AG04449 (cell line): ENCODE data around the gene CTU2.

Experiments used
- CTCF ChIA-PET: fragments of 350-600 bp; formaldehyde crosslinking; extraction: SDS; loops from one replicate; lab custom pipeline; 2021; ENCODE audit warnings: antibody characterized with exemption; lab: Yijun Ruan, JAX
- POLR2A ChIA-PET: fragments of 400-600, 350-600 bp; formaldehyde crosslinking; extraction: SDS; loops from one replicate; lab custom pipeline; 2020; ENCODE audit warnings: antibody characterized with exemption, inconsistent platforms; lab: Yijun Ruan, JAX
- DNase-seq: peaks from one replicate; pipeline ENCODE4 v3.0.0-alpha.2; 2010; ENCODE audit warnings: low read depth, low spot score
- H3K4me3 ChIP-seq: 2 replicates; pipeline ENCODE4 v1.5.1; 2011; ENCODE audit warnings: low read depth, mild to moderate bottlenecking, control low read depth, low read length
- TF ChIP-seq, protein P1 (sequence below): IDR thresholded peaks from one replicate; pipeline ENCODE4 v1.5.1; 2011; ENCODE audit warnings: mild to moderate bottlenecking, moderate library complexity, low read length, control low read depth, inconsistent platforms; ENCODE audit not compliant: insufficient read depth; ENCODE audit errors: missing control alignments

CTU2 gene

GRCh38 chr16:88738151-88739084, 32.1 kb downstream of the CTU2 start:
- POLR2A ChIA-PET, result interaction anchor here (1.0 kb wide), 1 partner anchor 47 kb away, joined by 7 read pairs; the partner anchor contains the start of gene PIEZO1
- no peak overlapping the region for H3K4me3 ChIP-seq

GRCh38 chr16:88739139-88739976, 33.1 kb downstream of the CTU2 start:
- ChIA-PET CTCF (interaction anchor here (1.0 to 25.4 kb wide), 7 partner anchors 8 to 428 kb away, joined by 3 to 544 read pairs (median 5); partner anchors contain the start of gene PIEZO1), POLR2A (interaction anchor here (0.5 kb wide), 1 partner anchor 9 kb away, joined by 4 read pairs; no protein-coding TSS in a partner anchor)
- no peak for DNase-seq
- no peak overlapping the region for H3K4me3 ChIP-seq
- TF ChIP-seq, protein P1, sequence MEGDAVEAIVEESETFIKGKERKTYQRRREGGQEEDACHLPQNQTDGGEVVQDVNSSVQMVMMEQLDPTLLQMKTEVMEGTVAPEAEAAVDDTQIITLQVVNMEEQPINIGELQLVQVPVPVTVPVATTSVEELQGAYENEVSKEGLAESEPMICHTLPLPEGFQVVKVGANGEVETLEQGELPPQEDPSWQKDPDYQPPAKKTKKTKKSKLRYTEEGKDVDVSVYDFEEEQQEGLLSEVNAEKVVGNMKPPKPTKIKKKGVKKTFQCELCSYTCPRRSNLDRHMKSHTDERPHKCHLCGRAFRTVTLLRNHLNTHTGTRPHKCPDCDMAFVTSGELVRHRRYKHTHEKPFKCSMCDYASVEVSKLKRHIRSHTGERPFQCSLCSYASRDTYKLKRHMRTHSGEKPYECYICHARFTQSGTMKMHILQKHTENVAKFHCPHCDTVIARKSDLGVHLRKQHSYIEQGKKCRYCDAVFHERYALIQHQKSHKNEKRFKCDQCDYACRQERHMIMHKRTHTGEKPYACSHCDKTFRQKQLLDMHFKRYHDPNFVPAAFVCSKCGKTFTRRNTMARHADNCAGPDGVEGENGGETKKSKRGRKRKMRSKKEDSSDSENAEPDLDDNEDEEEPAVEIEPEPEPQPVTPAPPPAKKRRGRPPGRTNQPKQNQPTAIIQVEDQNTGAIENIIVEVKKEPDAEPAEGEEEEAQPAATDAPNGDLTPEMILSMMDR, result no peak

More at GRCh38 chr16:88738151-88739084, 32.1 kb downstream of the CTU2 start:
- CTCF ChIA-PET, result interaction anchor here (0.8 to 25.4 kb wide), 20 partner anchors 8 to 480 kb away, joined by 3 to 544 read pairs (median 11); partner anchors contain the start of genes CDT1, CTU2, GALNS and PIEZO1
- TF ChIP-seq, protein P1, result no peak
- DNase-seq, result no peak

DNA sequence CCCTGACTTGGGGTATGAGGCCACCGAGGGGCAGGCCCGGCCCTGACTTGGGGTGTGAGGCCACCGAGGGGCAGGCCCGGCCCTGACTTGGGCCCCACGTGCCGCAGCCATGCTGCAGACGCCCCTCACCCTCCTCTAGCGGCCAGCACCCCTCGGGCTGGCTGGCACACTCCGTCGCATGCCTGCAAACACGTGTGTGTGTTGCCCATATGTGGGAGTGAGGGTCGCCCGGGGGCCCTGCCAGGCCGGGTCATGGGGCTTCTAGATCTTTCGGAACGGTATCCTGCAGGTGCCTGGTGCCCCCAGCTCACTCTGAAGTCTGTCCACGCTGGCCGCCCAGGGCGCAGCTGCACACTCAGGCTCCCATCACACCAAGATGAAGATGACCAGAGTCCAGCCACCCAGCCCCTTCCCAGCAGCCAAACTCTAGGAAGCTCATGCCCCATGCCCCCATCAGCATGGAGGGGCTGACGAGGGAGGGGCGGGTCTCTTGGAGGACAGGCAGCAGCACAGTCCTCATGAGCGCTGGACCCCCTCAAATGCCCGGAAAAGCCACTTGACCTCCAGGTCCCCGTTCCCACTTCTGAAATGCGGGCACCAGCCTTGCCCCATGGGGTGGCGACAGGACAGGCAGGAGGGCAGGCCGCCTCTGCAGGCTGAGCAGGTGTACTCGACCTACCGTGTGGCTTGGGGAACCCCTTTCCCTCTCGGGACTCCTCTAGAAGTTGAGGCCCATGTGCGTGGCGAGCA, 33.8 kb downstream of the CTU2 start:
- DNase-seq, result no peak
- ChIA-PET CTCF (interaction anchor here (0.7 to 25.4 kb wide), 7 partner anchors 22 to 427 kb away, joined by 3 to 544 read pairs (median 4); partner anchors contain the start of gene PIEZO1), POLR2A (interaction anchor here (0.5 kb wide), 1 partner anchor 8 kb away, joined by 4 read pairs; no protein-coding TSS in a partner anchor)
- TF ChIP-seq, protein P1, result no peak
- H3K4me3 ChIP-seq, result no peak overlapping the region

DNA sequence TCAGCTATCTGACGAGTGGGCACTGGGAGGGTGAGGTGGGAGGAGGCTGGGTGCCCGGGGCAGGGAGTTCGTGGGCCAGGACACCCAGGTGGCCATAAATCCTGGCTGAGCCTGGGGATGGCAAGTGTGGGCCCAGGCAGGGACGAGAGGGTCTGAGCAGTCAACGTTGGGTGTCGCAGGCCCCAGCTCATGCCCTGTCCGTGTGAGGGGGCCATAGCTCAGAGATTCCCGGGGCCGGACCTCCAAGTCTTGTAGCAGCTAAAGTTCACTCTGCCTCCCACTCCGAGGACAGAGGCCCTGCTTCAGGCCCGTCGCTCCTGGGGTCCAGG, 34.4 kb downstream of the CTU2 start:
- CTCF ChIA-PET, result interaction anchor here (0.7 to 25.4 kb wide), 6 partner anchors 21 to 476 kb away, joined by 3 to 544 read pairs (median 4); partner anchors contain the start of gene PIEZO1
- no peak overlapping the region for H3K4me3 ChIP-seq
- POLR2A ChIA-PET, result no interaction called here
- TF ChIP-seq, protein P1, result no peak
- DNase-seq, result no peak

- ChIA-PET CTCF (interaction anchor here (0.7 to 25.4 kb wide), 4 partner anchors 21 to 475 kb away, joined by 4 to 544 read pairs (median 4); partner anchors contain the start of gene PIEZO1), POLR2A (no interaction called here)
- TF ChIP-seq, protein P1, result no peak
- no peak for DNase-seq
- H3K4me3 ChIP-seq, result no peak overlapping the region
Observed at GRCh38 chr16:88741368-88741767, 35.1 kb downstream of the CTU2 start.
